Measurements from ENCODE around the gene CABP7.

CABP7 gene

DNA sequence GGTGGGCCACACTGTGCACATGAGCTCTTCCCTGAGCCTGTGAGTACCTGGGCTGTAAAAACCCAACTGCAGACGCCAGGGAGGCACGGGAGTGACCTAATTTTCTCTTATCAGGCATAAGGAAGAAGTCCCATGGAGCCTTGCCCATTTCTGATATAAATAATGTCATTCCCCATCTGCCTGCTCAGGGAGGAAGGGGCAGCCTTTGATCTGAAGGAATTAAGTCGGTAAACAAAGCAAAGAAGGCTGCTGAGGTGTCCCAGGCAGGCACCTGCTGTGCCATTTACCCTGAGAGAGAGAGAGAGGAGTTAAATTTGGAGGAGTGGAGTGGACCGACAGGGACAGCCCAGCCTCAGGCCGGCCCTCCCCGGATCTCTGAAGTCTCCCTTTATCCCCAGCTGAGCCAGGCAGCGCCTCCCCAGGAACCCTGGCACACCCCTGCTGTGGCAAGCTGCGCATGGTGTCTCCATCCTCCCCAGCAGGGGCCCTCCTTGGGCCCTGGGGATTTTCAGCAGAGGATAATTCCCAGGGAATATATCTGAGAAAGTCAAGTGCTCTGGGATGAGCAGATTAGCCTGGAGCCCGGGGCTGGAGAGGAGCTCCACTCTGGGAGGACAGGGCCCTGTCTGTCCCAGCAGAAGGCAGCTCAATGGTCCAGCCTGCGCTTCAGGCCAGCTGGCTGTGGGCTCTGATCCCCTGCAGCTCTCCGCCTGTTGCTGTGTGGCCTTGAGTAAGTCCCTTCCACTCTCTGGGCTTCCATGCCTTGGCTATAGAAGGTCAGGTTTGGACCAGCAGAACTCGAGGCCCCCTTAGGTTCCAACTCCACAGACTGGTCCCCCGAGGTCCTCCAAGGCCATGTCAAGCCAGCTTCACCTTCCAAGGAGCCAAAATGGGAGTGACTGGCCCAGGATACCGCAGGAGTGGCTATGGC, 17.5 kb upstream of the CABP7 start:
- peak; percentile 41 for DNase-seq

DNA sequence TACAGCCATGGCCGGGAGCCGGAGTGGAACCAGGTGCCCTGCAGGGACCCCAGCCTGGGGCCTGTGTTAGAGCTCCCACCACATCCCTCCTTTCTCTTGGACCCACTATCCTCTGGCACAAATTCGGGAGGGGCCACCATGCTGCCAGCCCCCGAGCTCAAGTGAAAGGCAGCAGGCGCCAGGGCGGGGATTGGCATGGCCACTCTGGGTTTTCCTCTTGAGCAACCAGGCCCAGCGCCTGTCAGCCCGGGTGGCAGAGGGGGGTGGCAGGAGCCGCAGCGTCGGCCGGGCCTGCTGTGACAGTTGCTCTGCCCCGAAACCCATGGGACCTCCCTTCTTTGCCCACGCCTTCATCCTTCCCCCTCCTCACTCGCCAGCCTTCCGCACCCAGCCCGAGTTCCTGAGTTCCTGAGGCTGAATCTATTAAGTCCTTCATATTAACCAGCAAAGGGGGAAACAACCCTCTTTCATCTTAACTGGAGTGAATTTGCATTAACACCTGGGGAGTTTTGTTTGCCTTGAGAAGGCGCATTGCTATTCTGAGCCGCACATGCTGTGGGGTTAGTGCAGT, 16.8 kb upstream of the CABP7 start:
- peak; percentile 36 for DNase-seq

DNA sequence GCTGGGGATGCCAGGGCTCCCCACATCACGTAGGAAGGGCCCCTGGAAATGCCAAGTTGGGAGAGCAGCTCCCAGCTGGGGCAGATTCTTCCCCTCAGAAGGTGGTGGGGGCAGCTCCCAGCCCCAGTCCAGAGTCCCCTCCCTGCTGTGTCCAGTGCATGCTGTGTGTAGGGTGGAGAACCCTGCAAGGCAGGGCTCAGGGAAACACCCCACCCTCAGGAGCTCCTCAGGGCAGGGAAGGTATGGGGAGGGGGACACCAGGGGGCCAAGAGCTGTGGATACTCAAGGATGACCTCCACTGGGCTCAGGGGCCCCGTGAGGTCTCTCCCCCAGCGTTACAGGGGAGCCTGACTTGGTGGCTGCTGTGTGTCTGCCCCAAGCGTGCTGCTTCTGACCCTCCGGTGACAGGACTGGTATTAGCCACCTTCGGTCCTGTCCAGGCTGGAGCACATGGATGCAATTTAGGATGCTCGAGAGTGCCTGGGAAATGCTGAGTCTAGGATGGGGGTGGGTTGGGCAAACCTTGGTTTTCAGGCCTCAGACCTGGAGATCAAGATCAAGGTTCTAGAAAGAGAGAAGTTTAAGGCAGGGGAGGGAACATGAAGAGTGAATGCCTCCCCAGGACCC, 16.1 kb upstream of the CABP7 start:
- DNase-seq, result no peak

DNA sequence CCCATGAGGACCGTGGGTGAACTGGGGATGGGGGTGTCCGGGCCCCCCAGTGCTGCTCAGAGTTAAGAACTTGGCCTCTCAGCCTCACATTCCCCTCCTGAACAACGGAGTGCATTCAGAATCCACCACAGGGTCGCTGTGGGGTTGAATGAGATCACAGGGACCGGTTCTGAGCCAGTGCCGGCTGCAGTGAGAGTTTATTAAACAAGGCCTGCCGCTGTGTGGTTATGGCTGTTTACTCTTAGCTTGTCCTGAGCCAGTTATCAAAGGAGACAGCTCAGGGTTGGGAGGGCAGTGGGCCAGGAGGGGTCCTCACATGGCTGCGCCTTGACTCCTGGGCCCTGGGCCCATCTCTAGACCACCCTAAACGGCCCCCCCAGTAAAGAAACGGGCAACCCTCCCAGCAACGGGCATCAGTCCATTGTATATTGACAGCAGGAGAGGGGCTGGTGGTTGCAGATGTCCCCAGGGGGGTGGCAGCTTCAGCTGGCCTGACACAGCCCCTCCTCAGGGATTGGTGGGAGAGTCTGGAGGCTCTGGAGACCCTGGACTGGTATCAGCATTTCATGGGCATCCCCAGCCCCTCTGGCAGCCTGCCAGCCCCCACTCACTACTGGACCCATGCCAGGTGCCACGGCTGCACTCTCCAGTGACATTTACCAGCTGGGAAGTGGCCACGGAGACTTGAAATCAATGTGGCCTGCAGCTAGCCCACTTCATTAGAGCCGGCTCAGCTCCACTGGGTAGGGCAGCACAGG, 15.1 kb upstream of the CABP7 start:
- peak; percentile 74 for DNase-seq

DNA sequence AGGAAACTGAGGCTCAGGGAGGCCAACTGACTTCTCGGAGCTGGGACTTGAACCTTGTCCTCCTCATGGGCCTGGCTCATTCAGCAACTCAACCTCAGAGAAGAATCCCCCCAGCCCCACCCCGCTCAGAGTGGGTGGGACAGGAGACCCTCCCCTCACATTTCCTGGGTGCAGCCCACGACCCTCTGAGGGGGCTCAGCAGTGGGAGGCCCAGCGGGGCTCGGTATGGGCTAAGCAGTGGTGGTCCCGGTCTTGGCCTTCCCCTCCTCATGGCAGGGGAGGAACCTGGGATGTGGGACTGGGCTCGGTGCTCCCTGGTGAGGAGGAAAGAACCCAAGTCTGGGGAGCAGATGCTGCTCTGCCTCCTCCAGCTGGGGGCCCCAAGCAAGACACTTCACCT, 14.2 kb upstream of the CABP7 start:
- DNase-seq, result no peak

DNA sequence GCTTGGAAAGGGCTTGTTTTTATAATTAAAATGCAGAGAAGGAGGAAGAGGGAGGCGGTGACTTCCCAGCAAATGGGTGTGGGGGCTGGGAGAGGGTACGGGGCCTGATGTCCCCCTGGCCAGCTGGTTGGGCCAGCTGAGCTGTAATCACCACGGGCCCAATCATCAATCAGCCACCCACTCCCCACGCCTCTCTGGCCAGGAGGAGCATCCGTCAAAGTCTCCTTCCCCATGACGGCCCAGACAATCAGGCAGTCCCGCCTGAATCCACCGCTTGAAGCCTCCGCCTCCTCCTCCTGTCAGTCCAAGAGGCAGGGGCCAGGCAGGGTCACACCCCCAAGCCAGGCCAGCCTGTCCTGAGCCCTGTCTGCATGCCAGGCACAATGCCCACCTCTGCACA, 13.3 kb upstream of the CABP7 start:
- peak; percentile 21 for DNase-seq

DNA sequence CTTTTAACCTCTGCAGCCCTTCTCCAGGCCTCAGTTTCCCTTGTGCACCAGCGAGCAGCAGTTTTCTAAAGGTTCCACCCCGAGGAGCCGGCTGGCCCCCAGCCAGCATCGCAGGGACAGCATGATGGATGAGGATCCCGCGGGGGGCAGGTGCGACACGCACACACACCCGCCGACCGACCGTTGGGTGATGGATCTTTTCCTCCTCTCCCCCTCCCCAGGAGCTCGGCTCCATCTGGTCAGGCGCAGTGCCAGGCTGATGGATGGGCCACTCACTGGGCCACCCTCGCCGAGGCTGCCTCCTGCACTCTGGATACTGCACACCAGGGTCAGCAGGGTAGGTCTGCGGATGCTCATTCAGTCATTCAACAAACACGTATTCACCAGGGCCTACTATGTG, 12.8 kb upstream of the CABP7 start:
- peak; percentile 42 for DNase-seq

DNA sequence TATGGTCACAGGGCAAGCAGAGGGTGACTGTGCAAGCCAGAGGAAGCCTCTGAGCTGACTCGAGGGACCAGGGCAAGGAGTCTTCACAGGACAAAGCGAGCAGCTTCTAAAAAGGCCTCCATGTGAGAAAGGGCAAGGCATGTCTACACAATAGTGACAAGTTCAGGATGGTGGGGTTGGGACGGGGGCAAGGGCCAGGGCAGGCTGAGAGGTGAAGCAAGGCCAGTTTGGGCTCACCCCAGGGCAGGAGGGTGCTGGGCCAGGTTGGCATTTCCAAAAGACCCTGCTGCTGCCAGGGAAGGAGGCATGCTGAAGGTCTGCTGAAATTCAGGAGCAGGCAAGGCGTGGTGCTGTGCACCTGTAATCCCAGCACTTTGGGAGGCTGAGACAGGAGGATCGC, 12.3 kb upstream of the CABP7 start:
- no peak for DNase-seq

DNA sequence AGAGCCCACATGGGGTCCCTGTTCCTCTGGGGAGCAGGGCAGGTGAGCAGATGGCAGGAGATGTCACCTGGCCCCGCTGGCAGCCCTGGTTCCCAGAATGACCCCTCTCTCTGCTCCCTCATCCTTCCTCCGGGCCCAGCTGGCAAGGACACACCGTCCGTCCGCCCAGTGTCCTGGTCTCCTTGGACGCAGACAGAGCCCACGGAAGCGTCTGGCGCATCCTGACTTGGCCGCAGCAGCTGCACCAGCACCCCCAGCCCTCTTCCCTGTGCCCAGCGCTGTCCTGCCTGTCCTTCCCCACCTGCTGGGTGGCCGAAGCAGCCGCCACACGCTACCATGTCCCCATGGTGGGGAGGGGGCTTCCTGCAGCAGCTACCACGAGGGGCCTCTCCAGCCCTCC, 9.6 kb upstream of the CABP7 start:
- no peak for DNase-seq

DNA sequence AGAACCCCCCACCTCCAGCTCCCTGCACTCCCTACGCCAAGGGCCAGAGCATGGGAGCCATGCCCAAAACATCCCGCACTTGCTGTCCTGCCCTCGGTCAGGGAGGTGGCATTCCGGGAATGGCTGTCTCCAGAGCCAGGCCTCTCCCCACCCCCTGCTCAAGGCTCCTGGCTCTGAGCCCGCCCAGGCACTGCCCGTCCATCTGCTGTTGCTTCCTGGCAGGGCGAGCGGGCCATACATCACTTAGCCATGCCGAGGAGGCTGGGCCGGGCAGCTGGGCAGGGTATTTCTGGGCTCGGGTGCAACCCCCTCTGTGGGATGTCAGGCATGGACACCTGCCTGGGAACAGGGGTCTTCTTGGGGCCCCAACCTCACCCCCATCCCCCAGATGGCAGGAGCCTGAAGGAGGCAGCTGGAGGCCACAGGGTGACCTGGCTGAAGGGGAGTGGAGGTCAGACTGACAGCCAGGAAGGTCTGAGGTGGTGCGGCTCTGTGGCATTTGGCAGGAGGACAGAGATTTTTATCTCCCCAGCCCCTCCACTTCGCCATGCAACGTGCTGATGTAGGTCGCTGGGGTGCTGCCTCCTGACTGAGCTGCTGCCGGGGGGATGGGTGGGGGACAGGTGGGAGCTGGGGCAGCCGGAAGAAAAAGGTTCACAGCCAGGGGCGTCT, 8.7 kb upstream of the CABP7 start:
- peak; percentile 79 for DNase-seq

DNA sequence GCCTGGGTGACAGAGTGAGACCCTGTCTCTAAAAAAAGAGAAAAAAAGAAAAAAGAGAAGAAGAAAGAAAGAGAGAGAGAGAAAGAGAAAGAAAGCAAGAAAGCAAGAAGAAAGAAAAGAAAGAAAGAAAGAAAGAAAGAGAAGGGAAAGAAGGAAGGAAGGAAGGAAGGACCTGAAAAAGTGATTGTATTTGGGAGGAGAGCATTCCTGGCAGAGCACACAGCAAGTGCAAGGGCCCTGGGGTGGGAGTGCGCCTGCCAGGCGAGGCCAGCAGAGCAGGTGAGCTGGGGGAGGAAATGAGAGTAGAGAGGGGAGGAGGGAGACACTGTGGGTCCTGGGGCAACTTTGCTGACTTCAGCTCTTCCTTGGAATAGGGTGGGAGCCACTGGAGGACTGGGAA, 7.7 kb upstream of the CABP7 start:
- DNase-seq, result no peak

DNA sequence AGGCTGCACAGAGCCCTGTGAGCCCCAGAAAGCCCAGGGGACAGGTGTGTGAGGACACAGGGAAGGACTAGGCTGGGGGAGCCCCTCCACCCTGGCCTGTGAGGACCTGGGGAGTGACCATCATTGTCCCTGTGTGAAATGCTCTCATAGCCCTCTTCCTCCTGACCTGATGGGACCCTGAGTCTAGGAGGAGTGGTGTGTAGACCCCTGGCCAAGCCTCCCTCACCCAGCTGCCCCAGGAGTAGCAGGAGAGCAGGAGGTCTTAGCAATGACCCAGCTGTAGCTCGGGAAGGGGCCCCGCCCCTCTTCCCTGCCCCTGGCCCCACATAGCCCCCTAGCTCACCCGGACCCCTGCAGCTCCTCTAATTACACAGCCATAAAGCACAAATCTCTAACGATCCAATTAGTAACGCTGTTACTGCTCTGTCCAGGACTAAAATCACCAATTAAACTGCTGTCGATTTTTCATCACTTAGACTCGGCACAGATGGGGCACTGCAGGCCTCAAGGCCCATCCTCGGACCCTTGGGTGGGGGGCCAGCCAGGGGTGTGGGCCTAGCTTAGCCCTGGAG, 6.6 kb upstream of the CABP7 start:
- no peak for DNase-seq

DNA sequence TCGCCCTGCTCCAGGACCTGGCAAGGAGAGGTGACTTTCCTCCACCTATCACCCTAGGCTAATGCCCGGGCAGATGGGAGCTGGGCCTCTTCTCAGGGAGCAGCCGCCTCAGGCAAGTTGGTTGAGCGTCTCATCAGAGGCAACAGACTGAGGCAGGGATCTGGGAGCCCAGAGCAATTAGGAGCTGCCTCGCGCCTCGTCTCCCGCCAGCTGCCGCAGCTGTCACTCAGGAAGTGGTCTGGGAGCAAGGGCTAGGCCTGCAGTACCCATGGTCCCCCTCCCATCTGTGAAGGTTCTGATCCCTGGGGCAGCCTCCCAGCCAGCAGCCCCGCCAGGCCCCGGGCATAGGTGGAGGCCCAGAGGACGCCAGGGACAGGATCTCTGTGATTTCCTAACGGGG, 4.6 kb upstream of the CABP7 start:
- peak; percentile 79 for DNase-seq

DNA sequence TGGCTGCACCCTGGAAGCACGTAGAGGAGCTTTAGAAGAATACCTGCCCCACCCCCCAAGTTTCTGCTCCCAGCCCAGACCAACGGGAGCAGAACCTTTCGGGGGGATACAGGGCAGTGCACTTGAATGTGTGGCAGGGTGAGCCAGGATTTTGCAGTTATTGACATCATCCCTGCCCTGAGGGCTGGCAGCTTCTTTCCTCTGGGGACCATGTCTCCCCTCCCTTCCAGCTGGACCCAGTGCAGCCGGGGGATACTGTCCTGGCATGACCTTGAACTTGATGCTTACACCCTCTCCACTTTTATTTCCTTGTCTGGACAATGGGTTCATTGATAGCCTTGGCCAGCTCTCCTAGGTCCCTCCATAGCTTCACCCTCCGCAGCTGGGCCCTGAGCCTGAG, 4.1 kb upstream of the CABP7 start:
- peak; percentile 55 for DNase-seq

DNA sequence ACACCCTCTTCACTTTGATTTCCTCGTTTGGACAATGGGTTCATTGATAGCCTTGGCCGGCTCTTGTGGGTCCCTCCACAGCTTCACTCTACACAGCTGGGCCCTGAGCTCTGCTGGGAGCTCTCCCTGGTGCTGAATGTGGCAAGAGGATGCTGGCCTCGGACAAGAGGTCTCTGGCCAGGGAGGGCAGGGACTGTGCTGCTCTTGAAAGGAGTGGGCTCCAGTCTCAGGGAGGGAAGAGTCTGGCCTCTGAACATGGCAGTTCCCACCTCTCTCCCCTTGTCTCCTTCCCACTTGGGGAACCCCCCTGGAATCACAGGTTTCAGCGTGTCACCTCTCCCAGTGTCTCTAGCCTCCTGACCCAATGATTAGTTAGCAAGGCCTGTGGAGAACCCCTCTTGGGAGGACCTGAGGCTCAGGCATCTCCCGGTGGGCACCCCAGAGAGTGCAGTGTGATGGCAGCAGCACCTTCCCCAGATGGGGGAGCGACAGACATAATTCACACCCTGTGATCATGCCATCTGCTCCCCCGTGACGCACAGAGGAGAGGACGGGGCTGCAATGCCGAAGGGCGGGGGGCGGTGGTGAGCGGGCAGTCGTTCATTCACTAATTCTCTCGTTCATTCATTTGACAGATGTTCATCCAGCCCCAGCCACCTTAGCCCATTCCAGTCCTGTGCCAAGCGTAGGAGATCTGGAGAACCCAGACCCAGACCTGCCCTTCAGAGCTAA, 2.8 kb upstream of the CABP7 start:
- no peak for DNase-seq

DNA sequence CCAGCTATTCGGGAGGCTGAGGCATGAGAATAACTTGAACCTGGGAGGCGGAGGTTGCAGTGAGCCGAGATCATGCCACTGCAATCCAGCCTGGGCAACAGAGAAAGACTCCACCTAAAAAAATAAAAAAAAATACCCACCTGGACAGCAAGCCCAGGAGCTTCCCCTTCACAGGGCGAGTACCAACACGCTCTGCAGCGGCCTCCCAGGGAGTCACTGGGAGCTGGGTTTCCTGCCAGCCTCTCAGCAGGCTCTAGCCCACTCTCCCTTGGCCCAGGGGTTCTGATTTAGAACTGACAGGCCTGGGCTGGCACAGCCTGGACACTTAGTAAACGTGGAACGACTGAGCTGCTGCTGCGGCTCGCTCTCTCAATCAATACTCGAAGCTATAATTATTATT, 2.0 kb upstream of the CABP7 start:
- peak; percentile 67 for DNase-seq

DNA sequence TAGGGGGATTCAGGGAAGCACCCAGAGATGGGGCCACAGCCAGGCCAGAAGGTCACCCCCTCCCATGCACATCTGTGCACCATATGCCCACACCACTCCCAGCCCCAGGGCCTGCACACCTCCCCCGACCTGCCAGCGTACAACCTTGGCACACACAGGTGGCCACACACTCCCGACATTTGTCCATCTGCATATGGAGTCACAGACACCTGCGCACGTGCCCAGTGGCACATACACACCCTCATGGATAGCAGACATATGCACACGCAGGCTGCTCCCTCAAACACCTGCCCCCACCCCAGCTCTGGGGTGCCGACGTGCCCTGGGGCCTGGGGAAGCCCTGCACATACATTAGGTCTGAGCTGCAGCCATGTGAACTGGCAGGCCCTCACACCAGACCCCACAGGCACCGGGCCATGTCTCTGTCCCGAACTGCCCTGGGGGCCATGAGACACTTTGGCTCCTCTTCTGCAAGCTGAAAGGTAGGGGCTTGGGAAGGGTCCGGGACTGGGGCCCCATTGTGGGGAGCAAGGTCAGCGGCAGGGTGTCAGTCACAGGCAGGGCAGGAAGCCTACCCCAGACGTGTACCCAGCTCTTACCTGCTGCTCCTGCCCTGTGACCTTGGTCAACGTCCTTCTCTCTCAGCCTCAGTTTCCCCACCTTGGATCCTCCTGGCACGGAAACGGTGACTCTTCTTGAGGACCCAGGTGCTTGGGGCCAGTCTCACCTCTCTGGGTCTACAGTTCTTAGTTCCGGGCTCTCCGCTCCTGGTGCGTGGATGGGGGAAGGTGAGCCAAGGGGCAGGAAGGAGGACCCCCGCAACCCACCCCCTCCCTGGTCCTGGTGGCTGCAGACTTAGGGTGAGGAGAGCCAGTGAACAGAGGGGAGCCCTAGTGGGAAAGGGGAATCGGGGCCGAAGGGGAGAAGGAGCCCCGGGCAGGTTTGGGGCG, 579 bp upstream of the CABP7 start:
- DNase-seq, result no peak

DNA sequence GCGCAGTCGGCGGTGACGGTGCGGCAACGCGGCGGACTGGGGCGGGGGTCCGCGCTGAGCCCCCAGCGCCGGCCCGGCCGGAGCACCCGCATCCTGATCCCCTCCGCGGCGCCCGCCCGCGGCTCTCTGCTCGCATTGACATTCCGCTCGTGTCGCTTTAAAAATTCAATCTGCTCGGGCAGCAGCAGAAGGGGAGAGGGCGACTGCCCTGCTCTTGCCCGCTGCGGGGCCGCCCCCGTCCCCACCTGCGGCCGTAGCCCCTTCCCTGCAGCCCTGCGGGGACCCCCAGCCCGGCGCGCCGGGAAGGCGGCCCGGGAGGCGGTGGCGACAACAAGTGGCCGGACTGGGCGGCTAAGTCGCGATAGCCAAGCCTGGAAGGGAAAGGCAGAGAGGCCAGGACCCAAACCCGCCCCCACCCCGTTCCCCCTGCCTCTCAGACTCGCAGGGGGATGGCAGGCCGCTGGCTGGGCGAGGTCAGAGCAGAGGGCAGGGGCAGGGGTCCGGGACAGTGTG, 1.1 kb downstream of the CABP7 start:
- no peak for DNase-seq

DNA sequence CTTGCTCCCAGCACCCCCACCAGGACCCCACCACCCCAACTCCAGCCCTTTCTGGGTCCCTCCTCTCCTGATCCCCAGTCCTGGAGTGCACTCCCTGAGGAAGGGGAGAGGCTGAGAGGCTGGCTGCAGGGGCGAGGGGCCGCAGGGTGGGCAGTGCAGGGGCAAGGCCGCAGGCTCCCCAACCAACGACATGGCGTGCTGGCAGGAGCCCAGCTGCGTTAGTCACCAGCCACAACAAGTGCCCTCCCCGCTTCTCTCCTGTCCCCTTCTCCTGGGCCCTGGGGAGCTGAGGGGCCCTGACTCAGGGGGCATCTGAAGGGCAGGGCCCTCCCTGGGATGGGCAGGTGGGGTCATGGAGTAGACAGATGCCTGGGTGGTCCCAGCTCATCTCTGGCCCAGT, 2.3 kb downstream of the CABP7 start:
- no peak for DNase-seq

DNA sequence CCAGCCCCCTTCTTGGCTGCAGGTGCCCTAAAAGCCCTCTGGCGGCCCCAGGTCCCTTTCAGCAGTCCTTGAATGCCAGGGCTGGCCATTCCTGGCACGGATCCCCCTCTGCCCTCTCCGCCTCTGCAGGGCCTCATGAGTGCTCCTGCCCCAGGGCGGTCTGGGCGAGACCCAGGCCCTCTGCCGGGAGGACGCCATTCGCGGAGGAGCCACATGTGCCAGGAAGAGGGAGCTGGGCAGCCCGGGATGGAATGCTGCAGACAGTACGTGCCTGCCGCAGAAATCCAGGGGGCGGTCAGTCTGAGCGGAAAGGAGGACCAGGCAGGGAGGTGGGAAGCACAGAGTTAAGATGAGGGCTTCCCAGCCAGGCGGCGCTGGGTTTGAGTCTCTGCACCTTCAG, 2.8 kb downstream of the CABP7 start:
- DNase-seq, result no peak
